ENCODE results near the gene ZNF518A.

DNA sequence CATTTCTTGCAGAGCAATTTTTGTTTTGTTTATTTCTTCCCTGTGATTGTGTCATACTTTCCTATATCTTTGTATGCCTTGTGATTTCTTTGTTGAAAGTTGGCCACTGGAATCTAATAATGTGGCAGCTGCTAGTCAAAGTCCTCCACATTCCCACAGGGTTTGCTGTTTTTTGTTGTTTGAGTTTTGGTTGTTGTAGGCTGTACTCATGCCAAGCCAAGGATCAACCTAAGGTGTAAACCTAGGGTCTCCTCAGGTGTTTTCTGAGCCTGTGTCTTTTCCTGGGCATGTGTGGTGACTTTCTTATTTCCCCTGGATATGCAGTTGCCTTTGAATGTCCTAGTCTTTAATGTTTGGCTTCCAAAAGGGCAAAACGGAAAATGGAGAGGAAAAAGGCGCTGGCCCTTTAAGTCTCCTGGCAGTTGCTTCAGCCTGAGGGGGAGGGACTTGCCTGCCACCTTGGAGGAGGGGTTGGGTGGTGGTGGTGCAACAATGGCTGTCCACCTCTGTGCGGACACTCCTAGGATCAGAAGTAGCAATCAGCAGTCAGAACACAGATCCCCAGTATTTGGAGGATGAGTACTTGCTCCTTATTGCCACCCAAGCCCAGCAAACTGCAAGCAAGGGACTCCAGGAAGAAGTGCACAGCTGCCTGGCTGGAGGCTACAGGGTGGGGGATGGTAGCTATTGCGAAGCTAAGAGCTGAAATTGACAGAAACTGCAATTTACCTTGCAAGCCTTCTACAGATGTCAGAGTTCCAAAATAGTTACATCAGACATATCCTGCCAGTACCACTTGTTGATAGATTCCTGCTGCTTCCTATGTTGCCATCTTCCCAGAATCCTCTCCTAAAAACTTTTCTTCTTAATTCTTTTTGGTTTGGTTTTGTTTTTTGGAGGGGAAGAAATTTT lies 5.6 kb upstream of the ZNF518A start:
- TF ChIP-seq POLR2A (IDR thresholded peaks at IDR 0.05; ENCODE audit: low read length), result no peak
- TF ChIP-seq GATA1 (IDR thresholded peaks at IDR 0.05; ENCODE audit: low read depth, low read length), result no peak

All from erythroblast (primary cell).